Suprapubic skin (tissue), 4 donors: ENCODE data around the gene RAB6B.

Experiments
- CTCF ChIP-seq, 2 donors: fragments of 200-600 bp in 1 of 2; fragments of 450-650 bp in 1 of 2; sonication (generic) in 1 of 2; IDR thresholded peaks; one replicate each; pipeline ENCODE4 v1.5.1; 2016 to 2019; ENCODE audit warnings: antibody characterized with exemption in 2 of 2, mild to moderate bottlenecking in 1 of 2, moderate library complexity in 1 of 2
- EP300 ChIP-seq: sonication (generic); formaldehyde crosslinking; IDR thresholded peaks from one replicate; pipeline ENCODE4 v1.6.1; 2017; ENCODE audit warnings: antibody characterized with exemption
- POLR2AphosphoS5 ChIP-seq, 3 donors: sonication (generic); formaldehyde crosslinking; IDR thresholded peaks; one replicate each; pipeline ENCODE4 v1.6.1; 2017; ENCODE audit warnings: antibody characterized with exemption in 3 of 3

- no peak for TF ChIP-seq CTCF (IDR thresholded peaks at IDR 0.05)
- no peak for TF ChIP-seq POLR2AphosphoS5 (IDR thresholded peaks at IDR 0.05)
- TF ChIP-seq EP300: no peak
These were observed 45.6 kb downstream of the RAB6B start for GRCh38 chr3:133850034-133850433.
